DMS53 (cell line): ENCODE measurements around the gene NPM1.

Experiments
- DNase-seq: peaks from one replicate; lab custom pipeline; 2025; lab: John Stamatoyannopoulos, UW

NPM1 gene

GRCh38 chr5:171428168-171428696 lies 40.6 kb downstream of the NPM1 start:
- no peak for DNase-seq

DNA sequence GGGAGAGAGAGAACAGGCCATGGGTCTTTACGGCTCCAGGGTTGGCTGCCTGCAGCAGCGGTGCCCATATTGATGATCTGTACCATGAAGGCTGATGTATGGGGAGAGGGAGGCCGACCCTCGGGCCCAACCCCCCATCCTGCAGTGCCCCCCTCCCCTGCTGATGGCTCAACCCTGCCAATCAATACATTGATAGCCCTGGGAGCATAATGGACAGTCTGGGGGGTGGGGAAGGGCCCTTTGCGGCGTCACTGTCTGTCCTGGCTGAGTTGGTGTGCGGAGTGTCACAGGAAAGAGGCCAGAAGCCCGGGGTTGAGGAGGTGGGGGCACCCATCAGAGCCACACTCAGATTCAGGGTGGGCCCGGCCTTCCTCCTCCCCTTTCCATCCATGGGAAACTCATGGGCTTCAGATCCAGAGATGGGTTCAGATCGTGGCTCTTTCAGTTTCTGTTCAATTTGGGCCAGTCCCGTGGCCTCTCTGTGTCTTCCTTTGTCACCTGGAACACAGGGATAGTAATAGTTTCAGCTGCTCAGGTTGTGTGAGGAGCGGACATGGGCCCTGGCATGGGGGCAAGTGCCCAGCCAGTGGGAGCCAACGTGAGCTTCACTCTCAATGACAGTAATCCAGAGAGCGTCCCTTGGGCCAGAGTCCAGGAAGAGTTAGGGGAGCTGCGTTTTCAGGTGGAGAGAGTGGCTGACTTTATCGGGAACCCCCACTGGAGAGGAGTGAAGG lies 41.3 kb downstream of the NPM1 start:
- DNase-seq, result no peak

- DNase-seq, result no peak
Measured at GRCh38 chr5:171429543-171429910, 41.9 kb downstream of the NPM1 start.

DNA sequence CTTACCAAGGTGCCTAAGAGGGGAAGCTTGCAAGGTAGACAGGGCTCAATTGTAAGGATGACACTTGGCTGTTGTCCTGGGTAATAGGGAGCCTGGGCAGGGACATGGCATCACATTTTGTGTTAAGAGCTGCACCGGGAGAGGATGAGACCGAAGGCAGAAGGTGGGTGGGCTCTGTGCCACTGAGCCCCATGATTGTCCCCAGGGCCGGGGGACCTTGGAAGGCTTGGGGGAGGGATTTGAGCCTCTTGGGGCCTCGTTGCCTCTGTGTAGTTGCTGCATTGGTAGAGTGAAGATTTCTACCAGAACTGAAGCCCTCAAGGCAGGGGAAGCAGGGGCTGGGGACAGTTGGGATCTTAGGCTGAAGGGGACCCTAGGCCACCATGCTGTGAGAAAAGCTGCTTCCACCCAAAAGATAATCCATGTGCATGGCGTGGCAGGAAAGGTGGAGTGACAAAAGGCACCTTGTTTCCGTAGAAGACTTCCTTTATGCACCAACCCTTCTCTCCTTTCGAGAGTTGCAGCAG lies 43.7 kb downstream of the NPM1 start:
- DNase-seq, result no peak

DNA sequence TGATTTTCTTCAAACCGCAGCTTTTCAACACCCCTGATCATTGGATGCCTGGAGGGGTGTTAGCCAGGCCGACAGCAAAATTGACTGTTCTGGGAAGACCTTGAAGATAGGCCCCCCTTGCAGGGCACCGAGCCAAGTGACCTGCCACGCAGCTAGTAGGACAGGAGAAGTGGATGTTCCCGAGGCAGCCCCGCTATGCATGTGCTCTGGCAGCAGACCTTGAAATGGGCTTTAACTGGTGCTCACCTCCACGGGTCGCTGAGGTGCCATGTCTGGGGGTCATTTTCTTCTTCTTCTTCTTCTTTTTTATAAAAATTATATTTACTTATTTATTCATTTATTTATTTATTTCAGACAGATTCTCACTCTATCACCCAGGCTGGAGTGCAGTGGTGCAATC lies 44.4 kb downstream of the NPM1 start:
- DNase-seq, result no peak

- DNase-seq, result no peak
Measured at GRCh38 chr5:171432583-171433351, 45.1 kb downstream of the NPM1 start.

DNA sequence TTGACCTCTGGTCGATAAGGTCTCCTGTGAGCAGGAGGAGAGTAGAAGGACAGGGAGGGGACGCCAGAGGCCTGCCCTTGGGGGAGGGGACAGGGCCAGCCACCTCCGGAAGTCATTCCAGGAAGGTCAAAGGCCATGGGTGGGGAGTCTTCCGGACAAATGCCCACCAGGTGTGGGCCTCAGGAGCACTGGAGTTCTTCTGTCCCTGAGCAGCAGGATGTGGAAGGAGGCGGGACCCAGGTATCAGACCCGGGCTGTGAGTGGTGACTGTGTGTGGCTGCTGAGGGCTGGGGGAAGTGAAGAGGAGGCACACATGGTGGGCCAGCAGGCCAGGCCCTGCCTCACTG lies 45.7 kb downstream of the NPM1 start:
- no peak for DNase-seq

GRCh38 chr5:171433982-171434676 lies 46.5 kb downstream of the NPM1 start:
- peak; percentile 16 for DNase-seq

DNA sequence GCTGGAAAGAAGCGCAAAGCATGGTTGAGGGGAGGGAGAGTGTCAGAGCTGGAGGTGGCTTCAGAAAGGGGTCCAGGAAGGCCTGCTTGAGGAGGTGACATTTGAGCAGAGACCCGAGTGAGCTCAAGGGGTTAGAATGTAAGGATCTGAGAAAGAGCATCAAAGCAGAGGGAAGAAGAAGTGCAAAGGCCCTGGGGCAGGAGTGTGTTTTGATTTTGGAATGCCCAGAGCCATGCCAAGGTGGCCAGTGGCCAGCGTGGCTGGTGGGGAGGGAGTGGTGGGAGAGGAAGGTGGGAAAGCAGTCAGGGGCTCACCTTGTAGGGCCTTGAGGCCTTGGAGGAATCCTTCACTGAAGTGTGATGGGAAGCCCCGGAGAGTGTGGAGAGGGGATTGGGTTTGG lies 47.2 kb downstream of the NPM1 start:
- no peak for DNase-seq

DNA sequence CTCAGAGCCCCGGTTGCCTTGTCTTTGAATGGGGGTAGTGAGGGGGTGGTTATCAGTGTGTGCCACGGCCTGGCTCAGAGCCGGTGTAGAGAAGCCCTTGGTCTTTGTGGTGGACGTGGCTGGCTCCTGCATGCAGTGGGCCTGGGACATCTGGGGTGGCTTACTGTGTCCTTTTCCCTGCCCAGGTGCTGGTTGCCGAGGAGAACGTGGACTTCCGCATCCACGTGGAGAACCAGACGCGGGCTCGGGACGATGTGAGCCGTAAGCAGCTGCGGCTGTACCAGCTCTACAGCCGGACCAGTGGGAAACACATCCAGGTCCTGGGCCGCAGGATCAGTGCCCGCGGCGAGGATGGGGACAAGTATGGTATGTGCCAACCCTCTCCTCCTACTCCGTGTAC lies 48.3 kb downstream of the NPM1 start:
- DNase-seq, result no peak

DNA sequence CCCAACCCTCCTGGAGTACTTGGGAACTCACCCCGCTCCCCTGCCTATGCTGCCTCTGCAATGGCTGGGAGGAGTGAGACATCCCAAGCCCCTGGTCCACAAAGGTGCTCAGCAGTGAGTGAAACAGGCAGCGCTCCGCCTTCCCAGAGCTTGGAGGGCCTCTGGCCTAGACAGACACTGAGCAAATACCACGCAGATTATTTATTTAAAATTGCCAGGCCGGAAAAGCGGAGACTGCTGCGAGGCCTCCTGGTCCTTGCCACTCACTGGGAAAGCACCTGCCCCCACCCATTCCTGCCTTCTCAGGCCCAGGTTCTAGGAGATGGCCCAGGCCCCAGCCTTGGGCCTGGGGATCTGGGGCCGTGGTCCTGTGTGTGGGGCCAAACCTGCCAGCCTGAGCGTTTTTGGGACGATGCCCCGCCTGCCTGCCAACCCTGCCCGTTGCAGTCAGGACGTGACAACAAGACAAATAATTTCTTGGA lies 49.2 kb downstream of the NPM1 start:
- peak; percentile 88 for DNase-seq

- peak; percentile 76 for DNase-seq
Measured at GRCh38 chr5:171437286-171437821, 49.7 kb downstream of the NPM1 start.

DNA sequence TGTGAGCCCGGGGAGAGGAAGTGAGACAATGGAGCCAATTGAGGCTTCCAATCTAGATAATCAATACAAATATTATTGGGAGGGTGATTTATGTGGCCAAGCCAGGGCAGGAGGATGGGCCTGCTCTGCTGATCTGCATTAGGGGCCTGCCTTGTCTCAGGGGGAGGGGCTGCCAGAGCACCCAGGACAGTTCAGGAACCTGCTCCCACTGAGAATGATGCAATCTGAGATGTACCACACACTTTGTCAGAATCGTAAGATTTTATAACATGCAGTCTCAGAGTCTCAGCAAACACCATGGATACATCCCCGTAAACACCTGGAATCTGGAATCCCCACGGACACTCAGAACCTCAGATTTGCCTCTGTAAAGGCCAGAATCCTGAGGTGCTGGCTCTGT lies 51.1 kb downstream of the NPM1 start:
- DNase-seq, result no peak

- DNase-seq, result no peak
Measured at GRCh38 chr5:171441246-171441791, 53.7 kb downstream of the NPM1 start.

DNA sequence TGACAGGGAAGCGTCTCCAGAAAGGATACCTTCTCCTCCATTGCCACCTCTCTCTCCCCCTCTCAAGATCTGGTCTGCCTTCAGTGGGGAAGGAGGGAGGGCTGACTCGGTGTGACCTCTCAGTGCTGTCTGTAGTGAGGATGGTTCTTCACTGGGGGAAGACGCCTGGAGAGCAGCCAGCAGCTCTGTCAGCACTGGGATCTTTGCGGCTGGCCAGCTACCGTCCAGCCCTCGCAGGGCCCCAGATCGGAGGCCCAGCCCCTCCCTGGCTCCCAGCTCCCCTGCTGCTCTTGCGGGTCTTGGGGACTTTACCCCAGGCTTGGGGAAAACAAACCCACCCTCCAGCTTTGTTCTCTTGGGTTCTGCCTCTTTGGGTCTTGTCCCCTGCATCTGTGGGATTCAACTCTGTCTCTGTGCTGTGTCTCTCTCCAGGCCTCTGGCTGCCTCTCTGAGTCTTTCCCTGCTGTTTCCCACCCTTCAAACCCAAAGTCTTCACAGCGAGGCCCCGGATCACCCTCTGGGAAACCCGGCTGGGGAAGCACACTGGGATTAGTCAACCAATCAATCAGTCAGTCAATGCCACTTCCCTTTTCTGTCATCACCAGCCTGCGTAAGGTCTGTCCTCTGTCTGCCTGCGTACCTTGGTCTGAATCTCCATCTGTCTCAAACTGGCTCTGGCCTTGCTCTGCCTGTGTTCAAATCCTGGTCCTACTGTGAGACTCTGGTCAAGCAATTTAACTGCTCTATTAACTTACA lies 54.8 kb downstream of the NPM1 start:
- no peak for DNase-seq

DNA sequence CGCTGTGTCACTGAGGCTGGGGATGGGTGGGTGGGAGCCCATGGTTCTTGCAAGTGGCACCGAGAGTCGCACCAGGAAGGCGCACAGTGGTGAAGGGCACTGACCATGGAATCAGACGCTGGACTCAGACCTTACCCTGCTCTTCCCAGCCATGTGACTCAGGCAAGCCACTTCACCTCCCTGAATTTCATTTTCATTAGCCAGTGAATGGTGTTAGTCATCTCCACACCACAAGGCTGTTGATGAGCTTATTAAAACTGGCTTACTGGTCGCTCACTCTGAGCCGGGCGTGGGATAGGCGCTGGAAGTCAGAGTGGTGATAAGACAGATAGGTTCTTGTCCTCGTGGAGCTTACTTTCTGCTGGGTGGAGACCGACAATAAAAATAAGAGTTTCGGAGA lies 56.9 kb downstream of the NPM1 start:
- no peak for DNase-seq

DNA sequence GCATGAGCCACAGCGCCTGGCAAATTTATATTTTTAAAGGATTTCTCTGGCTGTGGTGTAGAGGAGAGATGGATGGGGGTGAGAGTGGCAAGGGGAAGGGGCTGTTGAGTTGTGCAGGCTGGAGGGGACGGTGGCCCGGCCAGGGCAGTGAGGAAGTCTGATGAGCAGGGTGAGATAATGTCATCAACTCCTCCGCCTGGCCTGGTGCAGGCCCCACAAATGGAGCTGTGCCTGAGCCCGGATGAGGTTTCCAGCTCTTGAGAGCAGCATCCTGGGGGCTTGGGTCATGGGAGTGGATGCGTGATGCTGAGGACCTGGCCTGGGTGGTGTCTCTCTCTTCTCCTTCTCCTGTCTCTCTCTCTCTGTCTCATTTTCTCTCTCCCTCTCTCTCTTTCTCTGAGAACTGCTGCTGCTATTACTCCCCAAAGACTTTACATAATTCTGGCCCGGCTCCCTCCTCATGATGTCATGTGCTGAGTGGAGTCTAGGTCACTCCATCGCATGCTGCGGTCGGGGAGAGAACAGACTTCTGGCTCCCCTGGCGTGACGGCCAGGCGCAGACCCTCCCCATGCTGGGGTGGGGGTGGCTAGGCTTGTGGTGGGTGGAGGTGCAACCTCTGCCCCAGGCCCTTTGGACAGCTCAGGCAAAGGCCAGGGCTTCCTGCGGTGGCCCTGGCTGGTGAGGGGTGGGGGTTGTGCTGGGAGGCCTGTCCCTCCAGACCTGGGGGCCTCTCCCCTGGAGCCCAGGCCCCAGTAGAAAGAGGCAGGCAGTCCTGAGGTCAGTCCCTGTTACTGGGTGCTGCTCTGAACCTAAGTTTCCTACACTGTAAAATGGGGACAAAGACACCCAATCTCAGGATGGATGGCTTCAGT lies 58.2 kb downstream of the NPM1 start:
- DNase-seq, result no peak

GRCh38 chr5:171447226-171447625 lies 59.6 kb downstream of the NPM1 start:
- no peak for DNase-seq

DNA sequence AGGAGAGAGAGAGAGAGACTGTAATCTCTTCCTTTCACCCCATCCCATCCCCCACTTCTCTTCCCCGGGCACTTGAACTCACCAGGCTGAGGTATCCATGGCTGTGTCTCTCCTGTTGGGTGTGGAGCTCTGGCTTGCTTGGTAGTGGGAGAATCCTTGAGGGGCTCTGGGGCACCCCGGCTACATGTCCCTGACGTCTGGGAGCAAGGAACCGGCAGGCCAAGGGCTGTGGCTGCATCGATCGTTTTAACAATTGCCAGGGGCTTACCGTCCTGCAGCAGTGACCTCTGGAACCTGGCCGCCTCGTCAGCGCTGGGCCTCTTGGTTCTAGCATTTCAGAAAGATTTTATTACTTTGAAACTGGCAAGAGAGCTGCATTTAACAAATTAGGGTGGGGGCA lies 61.8 kb downstream of the NPM1 start:
- no peak for DNase-seq
